Fibroblast of peridontal ligament (primary cell): ENCODE results near the gene BAHD1.
"Not testable (repeated sequence)": the region's sequence is repeated elsewhere in the genome, so short reads cannot be mapped to it uniquely, and the experiment has no call there.

Source experiments
- DNase-seq: peaks from one replicate; pipeline ENCODE4 v3.0.0-alpha.2; 2010; ENCODE audit errors: extremely low read depth

Gene BAHD1

DNA sequence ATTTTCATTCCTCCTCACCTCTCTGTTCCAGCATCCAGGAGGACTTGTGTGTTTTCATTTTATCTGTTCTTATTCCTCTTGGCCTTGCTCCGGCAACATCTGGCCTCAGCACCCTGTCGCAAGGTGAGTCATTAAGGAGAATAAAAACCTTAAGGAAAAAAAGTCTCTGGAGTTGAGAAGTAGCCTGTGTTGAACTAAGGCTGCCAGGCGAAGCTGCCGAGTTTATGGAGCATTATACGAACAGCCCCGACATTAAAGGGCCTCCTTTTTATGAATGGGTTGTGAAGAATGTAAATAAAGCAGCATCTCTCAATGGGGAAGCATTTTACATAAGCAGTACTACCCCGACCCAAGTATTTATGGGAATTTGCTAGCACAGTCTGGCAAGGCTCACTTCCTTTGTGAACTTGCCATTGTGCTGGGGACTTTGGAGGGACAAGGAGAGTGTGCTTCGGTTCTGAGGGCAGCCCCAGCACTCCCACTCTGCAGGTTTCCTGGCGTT lies 4.7 kb downstream of the BAHD1 start:
- DNase-seq = peak; percentile 32

- no peak for DNase-seq
Measured at GRCh38 chr15:40446144-40446543, 5.4 kb downstream of the BAHD1 start.

DNA sequence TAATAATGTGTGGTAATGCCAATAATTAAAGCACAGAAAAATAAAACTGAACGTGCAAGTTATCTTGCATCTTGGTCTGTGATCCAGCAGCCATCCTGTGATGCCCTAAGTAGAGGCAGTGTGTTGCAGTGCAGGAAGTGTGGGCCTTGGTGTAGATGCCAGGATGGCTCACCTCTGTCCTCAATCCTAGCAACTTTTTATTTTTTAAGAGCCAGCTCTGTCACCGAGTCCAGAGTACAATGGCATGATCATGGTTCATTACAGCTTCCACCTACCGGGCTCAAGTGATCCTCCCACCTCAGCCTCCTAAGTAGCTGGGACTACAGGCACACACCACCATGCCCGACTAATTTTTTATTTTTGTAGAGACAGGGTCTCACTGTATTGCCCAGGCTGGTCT lies 7.6 kb downstream of the BAHD1 start:
- DNase-seq = no peak

- peak; percentile 27 for DNase-seq
Measured at GRCh38 chr15:40449275-40449674, 8.5 kb downstream of the BAHD1 start.

DNA sequence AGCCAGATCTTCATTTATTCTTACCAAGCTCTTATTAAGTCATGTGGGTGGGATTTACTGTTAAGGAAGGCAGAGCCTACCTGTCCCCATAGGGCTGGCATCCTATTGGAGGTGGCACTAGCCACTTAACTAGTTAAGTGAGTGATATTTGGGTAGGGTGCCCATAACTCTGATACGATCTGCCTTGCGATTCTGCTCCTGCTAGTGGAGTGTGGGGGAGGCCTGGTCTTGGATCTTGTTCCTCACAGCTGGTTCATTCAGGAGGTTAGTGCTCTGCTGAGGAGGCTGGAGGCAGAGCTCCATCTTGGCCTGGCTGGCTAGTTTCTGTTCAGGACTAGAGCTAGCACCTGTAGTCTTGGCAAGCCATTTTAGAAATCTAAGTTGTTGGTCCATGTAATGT lies 9.3 kb downstream of the BAHD1 start:
- DNase-seq = no peak

- no peak for DNase-seq
Measured at GRCh38 chr15:40451527-40452158, 10.9 kb downstream of the BAHD1 start.

GRCh38 chr15:40452296-40453090 lies 11.7 kb downstream of the BAHD1 start:
- no peak for DNase-seq

DNA sequence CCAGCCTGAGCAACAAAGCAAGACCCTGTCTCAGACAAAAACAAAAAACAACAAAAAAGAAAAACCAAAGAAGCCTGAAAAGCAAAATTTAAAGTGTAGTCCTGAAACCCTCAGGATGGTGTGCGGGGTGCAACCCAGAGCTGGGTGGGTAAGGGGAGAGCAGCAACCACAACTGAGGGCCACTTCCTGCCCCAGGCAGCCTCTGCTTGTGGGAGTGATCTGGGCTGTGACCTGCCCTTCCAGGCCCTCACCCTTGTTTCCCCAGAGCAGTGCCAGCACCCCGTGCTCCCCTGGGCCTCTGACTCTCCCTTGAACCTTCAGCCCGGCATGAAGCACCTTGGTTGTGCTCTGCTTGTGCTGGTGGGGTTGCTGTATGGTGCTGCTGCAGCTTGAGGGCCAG lies 13.2 kb downstream of the BAHD1 start:
- DNase-seq = not testable (repeated sequence)

DNA sequence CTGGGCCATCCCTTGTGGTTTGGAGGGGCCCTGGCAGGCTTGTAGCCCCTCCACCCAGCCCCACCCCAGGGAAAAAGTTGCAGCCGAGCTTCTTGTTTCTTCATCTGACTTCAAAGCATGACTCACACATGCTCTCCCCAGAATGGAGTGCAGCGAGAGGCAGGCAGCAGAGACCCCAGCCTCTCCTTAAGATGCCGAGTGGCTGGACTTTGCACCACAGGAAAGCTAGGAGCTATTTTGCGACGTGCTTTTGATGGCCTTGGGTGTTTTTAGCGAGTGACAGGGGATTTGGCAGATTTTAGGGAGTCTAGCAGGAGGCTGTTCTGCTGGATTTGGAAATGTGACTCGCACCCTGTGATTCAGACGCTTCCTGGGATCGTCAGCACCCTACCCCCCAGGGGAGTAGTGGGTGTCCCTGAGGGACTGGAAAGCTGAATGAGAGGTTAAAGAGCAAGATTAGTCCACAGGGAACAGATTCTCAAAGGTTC lies 14.2 kb downstream of the BAHD1 start:
- peak; percentile 20 for DNase-seq

DNA sequence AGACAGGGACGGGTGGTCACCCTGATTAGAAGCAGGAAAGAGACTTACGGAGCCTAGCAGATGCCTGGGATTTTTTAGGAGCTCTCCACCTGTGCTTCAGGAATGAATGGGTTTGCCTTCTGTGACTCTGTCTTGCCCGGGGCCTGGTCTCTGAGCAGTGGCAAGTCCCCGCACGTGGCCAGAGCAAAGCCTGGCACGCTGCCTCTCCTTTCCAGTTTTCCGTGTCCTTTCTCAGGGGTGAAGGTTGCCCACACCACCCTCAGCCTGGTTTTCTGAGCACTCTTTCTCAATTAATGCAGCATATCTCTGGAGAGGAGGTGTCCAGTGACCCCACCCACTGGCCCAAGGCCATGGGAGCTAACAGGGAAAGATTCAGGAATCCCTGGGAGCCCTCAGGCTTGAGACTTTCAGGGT lies 15.6 kb downstream of the BAHD1 start:
- no peak for DNase-seq

DNA sequence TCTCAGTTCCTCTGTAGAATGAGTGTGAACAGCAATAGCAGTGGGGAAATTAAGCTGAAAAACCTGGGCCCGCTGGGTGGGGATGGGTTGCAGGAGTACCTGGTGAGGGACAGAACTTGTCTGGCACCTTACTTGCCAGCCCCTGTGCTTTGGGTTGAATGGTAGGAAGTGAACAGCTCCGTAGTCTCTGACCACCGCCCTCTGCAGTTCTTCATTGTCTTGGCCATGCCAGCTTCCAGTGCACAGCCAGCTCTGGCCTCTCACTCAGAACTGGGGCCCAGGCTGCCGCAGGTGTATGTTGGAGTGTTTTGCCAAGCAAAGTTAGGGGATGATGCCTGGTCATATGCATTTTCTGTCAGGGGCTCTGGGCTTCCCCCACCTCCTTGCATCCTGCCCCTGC lies 16.0 kb downstream of the BAHD1 start:
- DNase-seq = no peak

DNA sequence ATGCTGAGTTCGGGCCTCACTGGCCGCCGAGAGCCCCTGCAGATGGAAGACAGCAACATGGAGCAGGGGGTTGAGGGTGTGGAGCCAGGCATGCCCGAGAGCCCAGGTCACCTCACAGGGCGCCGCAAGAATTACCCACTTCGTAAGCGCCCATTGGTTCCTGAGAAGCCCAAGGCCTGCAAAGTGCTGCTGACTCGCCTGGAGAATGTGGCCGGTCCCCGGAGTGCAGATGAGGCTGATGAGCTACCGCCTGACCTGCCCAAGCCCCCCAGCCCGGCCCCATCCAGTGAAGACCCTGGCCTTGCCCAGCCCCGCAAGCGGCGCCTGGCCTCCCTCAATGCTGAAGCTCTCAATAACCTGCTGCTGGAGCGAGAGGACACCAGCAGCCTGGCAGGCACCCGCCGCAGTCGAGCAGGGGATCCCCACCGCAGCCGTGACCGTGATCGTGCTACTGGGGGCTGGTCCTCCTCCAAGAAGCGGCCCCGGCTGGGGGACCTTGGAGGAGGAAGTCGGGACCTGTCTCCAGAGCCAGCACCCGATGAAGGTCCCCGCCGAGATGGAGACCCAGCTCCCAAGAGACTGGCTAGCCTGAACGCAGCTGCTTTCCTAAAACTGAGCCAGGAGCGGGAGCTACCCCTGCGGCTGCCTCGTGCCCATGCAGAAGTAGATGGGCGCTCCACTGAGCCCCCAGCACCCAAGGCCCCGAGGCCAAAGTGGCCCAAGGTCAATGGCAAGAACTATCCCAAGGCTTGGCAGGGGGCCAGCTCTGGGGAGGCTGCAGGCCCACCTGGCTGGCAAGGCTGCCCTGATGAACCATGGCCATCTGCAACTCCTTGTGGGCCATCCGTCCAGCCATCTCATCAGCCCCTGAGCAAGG lies 18.0 kb downstream of the BAHD1 start:
- DNase-seq = no peak

- no peak for DNase-seq
Measured at GRCh38 chr15:40459391-40460015, 18.8 kb downstream of the BAHD1 start.

GRCh38 chr15:40460404-40460803 lies 19.7 kb downstream of the BAHD1 start:
- DNase-seq = no peak

- DNase-seq = no peak
Measured at GRCh38 chr15:40461958-40462357, 21.2 kb downstream of the BAHD1 start.

- no peak for DNase-seq
Measured at GRCh38 chr15:40463279-40463678, 22.5 kb downstream of the BAHD1 start.

- DNase-seq = no peak
Measured at GRCh38 chr15:40463886-40464545, 23.3 kb downstream of the BAHD1 start.

- DNase-seq = no peak
Measured at GRCh38 chr15:40464595-40465185, 23.9 kb downstream of the BAHD1 start.

DNA sequence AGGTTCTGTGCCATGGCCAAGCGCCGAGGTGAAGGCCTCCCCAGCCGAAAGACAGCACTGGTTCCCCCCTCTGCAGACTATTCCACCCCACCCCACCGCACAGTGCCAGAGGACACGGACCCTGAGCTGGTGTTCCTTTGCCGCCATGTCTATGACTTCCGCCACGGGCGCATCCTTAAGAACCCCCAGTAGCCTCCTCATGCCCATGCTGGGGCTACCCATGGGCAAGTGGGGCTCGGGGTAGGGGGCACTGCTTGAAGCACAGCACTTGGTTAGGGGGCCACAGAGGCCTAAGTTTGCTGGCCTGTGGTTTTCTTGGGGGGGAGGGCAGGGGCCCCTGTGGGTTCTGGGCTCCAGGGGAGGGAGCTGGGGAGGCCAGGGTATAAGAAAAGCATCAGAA lies 25.2 kb downstream of the BAHD1 start:
- DNase-seq = no peak

GRCh38 chr15:40466426-40467260 lies 25.9 kb downstream of the BAHD1 start:
- no peak for DNase-seq
